K562 (cell line): ENCODE measurements around the gene C8A. TPM values are rescaled to one million over a fixed set of nuclear protein-coding genes. Genes with fewer than 3 reads are reported as not detected.

Experiments
- ATAC-seq: fragments of 200-7000 bp; cut with Tn5 transposase; 3 replicates; pipeline ENCODE4 v1.9.1; 2020; ENCODE audit warnings: moderate library complexity
- BruUV-seq: library from RNA; stranded (reverse); fragments of 400-500 nt; replicated peaks from 2 replicates; lab custom pipeline; 2021; lab: Mats Ljungman, UMichigan
- CTCF ChIA-PET: fragments of 300-600 bp; formaldehyde crosslinking; extraction: SDS; loops from one replicate; lab custom pipeline; 2021; ENCODE audit warnings: low intra/inter-chr PET ratio; lab: Yijun Ruan, JAX
- POLR2A ChIA-PET: fragments of 300-600, 350-650 bp; sonication (Branson Sonifier 250); formaldehyde crosslinking; extraction: SDS; loops from one replicate; lab custom pipeline; 2021; ENCODE audit warnings: antibody characterized with exemption, inconsistent platforms; lab: Yijun Ruan, JAX
- DNase-seq, 4 experiments: peaks; one replicate each; pipeline versions ENCODE4 v3.0.0 to v3.0.0-alpha.2; 2011 to 2018; ENCODE audit warnings: low spot score in 3 of 4, mixed read lengths in 3 of 4; ENCODE audit errors: extremely low read depth in 1 of 4
- FAIRE-seq: peaks from 2 replicates; lab custom pipeline; 2011; peaks lifted over from hg19 to GRCh38; lab: Jason Lieb, UNC
- H2AFZ ChIP-seq: 2 replicates; pipeline ENCODE4 v1.6.0; 2011; ENCODE audit warnings: low read depth, low read length, control low read depth, inconsistent platforms
- H3K27ac ChIP-seq: fragments of 200-600 bp; 3 replicates; pipeline ENCODE4 v1.8.0; 2011; ENCODE audit warnings: low read depth, mild to moderate bottlenecking, control low read depth, inconsistent platforms, low read length, moderate library complexity, mixed read lengths; ENCODE audit errors: extremely low read depth
- H3K27me3 ChIP-seq, 2 experiments: fragments of 300-600 bp in 1 of 2; 2 replicates in 1 of 2; 3 replicates in 1 of 2; pipeline versions ENCODE4 v1.6.0 to v1.8.0; 2011; ENCODE audit warnings: inconsistent platforms in 2 of 2, low read length in 2 of 2, mild to moderate bottlenecking in 1 of 2, mixed read lengths in 1 of 2, moderate library complexity in 1 of 2; ENCODE audit not compliant: control insufficient read depth in 2 of 2, insufficient read depth in 2 of 2
- H3K36me3 ChIP-seq: fragments of 300-600 bp; 3 replicates; pipeline ENCODE4 v1.8.0; 2011; ENCODE audit warnings: mild to moderate bottlenecking, low read length, inconsistent platforms; ENCODE audit not compliant: control insufficient read depth, insufficient read depth
- H3K4me1 ChIP-seq, 2 experiments: fragments of 200-600 bp in 1 of 2; replicated peaks in 1 of 2; 2 replicates in 1 of 2; 3 replicates in 1 of 2; pipeline versions ENCODE4 v1.5.1 to v1.8.0; 2011; ENCODE audit warnings: inconsistent platforms in 2 of 2, low read length in 2 of 2, mild to moderate bottlenecking in 1 of 2, mixed read lengths in 1 of 2, moderate library complexity in 1 of 2; ENCODE audit not compliant: control insufficient read depth in 2 of 2, insufficient read depth in 2 of 2
- H3K4me2 ChIP-seq: 2 replicates; pipeline ENCODE4 v1.6.1; 2011; ENCODE audit warnings: low read length, control low read depth, inconsistent platforms, mixed read lengths; ENCODE audit not compliant: insufficient read depth
- H3K4me3 ChIP-seq: fragments of 200-600 bp; sonication (generic), shearing (Covaris generic); 2 replicates; pipeline ENCODE4 v1.5.1; 2016; ENCODE audit warnings: control low read depth, inconsistent platforms
- H3K79me2 ChIP-seq: fragments of 200-600 bp; 3 replicates; pipeline ENCODE4 v1.8.0; 2011; ENCODE audit warnings: low read length, inconsistent platforms; ENCODE audit not compliant: control insufficient read depth, insufficient read depth
- H3K9ac ChIP-seq, 2 experiments: 2 replicates each; pipeline versions ENCODE4 v1.6.0 to v1.6.1; 2011; ENCODE audit warnings: low read depth in 2 of 2, low read length in 2 of 2, control low read depth in 1 of 2, inconsistent platforms in 1 of 2, mild to moderate bottlenecking in 1 of 2, mixed read lengths in 1 of 2; ENCODE audit not compliant: insufficient read depth in 1 of 2
- H3K9me1 ChIP-seq: one replicate; pipeline ENCODE4 v1.6.0; 2011; ENCODE audit warnings: inconsistent platforms, mild to moderate bottlenecking, low read length, moderate library complexity; ENCODE audit not compliant: control insufficient read depth, insufficient read depth
- H3K9me3 ChIP-seq: replicated peaks from 2 replicates; pipeline ENCODE4 v1.5.1; 2011; ENCODE audit warnings: low read depth, low read length, inconsistent platforms; ENCODE audit not compliant: control insufficient read depth, insufficient read depth
- H4K20me1 ChIP-seq: replicated peaks from 2 replicates; pipeline ENCODE4 v1.6.1; 2011; ENCODE audit warnings: low read length, inconsistent platforms, mixed read lengths; ENCODE audit not compliant: control insufficient read depth, insufficient read depth
- CBX5 ChIP-seq: IDR thresholded peaks from 2 replicates; pipeline ENCODE4 v1.6.1; 2014; ENCODE audit warnings: low read depth, borderline replicate concordance
- CCAR2 ChIP-seq: fragments of 200-400 bp; formaldehyde crosslinking; IDR thresholded peaks from 2 replicates; pipeline ENCODE4 v1.6.1; 2017; ENCODE audit warnings: mild to moderate bottlenecking, low read depth, low read length
- GATAD2B ChIP-seq: fragments of 450-650 bp; IDR thresholded peaks from 2 replicates; pipeline ENCODE4 v1.6.1; 2017; ENCODE audit warnings: mild to moderate bottlenecking, borderline replicate concordance
- GTF2E2 ChIP-seq: fragments of 200-800 bp; sonication (Bioruptor generic); IDR thresholded peaks from 2 replicates; pipeline ENCODE4 v1.6.1; 2016; ENCODE audit warnings: missing genetic modification characterization, missing compliant biosample characterization
- HSF4 ChIP-seq: fragments of 250-450 bp; sonication (Bioruptor Pico); IDR thresholded peaks from 2 replicates; pipeline ENCODE4 v2.1.2; 2022; ENCODE audit warnings: mild to moderate bottlenecking, moderate library complexity, borderline replicate concordance
- JUN ChIP-seq, 2 experiments: sonication (generic) in 1 of 2; formaldehyde crosslinking in 1 of 2; IDR thresholded peaks; 2 replicates each; pipeline versions ENCODE4 v1.6.1 to v1.8.0; 2012 to 2022; ENCODE audit warnings: borderline replicate concordance in 2 of 2, mild to moderate bottlenecking in 2 of 2, improper control_type of control experiment in 1 of 2, low read depth in 1 of 2, low read length in 1 of 2, missing genetic modification reagents in 1 of 2
- NCOA1 ChIP-seq: fragments of 450-650 bp; IDR thresholded peaks from 2 replicates; pipeline ENCODE4 v1.6.1; 2016; ENCODE audit warnings: low read depth
- NR4A1 ChIP-seq, 2 experiments: fragments of 250-450 bp in 1 of 2; fragments of 450-650 bp in 1 of 2; sonication (Bioruptor Pico) in 1 of 2; IDR thresholded peaks; 2 replicates each; pipeline versions ENCODE4 v1.4.0 to v1.6.1; 2016 to 2020; ENCODE audit warnings: mild to moderate bottlenecking in 2 of 2, missing compliant biosample characterization in 1 of 2, missing genetic modification characterization in 1 of 2, moderate library complexity in 1 of 2
- PTRF ChIP-seq: fragments of 450-650 bp; IDR thresholded peaks from 2 replicates; pipeline ENCODE4 v1.6.1; 2016; ENCODE audit warnings: mild to moderate bottlenecking, missing genetic modification characterization, missing compliant biosample characterization
- RBM34 ChIP-seq: fragments of 200-400 bp; formaldehyde crosslinking; IDR thresholded peaks from 2 replicates; pipeline ENCODE4 v1.6.1; 2018; ENCODE audit warnings: low read length, borderline replicate concordance; ENCODE audit not compliant: insufficient read depth
- SMARCA5 ChIP-seq: fragments of 450-650 bp; IDR thresholded peaks from 2 replicates; pipeline ENCODE4 v1.6.1; 2016
- TAF9B ChIP-seq: fragments of 450-650 bp; IDR thresholded peaks from 2 replicates; pipeline ENCODE4 v1.6.1; 2018; ENCODE audit warnings: mild to moderate bottlenecking; ENCODE audit not compliant: partially characterized antibody
- THRAP3 ChIP-seq: fragments of 450-650 bp; IDR thresholded peaks from 2 replicates; pipeline ENCODE4 v1.6.1; 2016; ENCODE audit warnings: mild to moderate bottlenecking, inconsistent platforms, borderline replicate concordance
- ZNF212 ChIP-seq: fragments of 450-650 bp; formaldehyde crosslinking; IDR thresholded peaks from 2 replicates; pipeline ENCODE4 v1.4.0; 2020; ENCODE audit warnings: mild to moderate bottlenecking
- ZSCAN32 ChIP-seq: fragments of 450-650 bp; formaldehyde crosslinking; IDR thresholded peaks from 2 replicates; pipeline ENCODE4 v1.4.0; 2020; ENCODE audit warnings: mild to moderate bottlenecking, moderate library complexity
- WGBS: fragments of 100-300 bp; shearing (Covaris generic); methylation state at CpG from one replicate; pipeline ENCODE4 v1.1.6; 2016; ENCODE audit warnings: low coverage, mixed read lengths; ENCODE audit not compliant: insufficient coverage; ENCODE audit errors: missing lambda C conversion rate; 5-methylcytosine and 5-hydroxymethylcytosine counted together
- in situ Hi-C: fragments of 300-500 bp; cut with MboI; formaldehyde crosslinking; loops from 4 replicates; pipeline ENCODE4 v1.15.0; 2018; ENCODE audit warnings: inconsistent platforms, mixed read lengths
- intact Hi-C: fragments of 100-400 bp; cut with micrococcal nuclease; formaldehyde crosslinking; loops from 2 replicates; pipeline ENCODE4 v1.14.2; 2022
- polyA plus RNA-seq, 8 experiments: library from polyadenylated mRNA; depleted of rRNA in 4 of 8; stranded (reverse) in 5 of 8; unstranded in 3 of 8; fragments of >200 nt; fragmentation: Nextera tagmentation in 2 of 8; fragmentation: Illumina TruSeq in 1 of 8; extraction: Ambion mirVana in 2 of 8; extraction: Trizol in 1 of 8; gene quantifications; 2 replicates each; pipeline versions ENCODE4 v1.2.1 to v1.2.3, GENCODE V29; 2011 to 2014; ENCODE audit warnings: inconsistent platforms in 1 of 8, missing spikeins in 1 of 8
- total RNA-seq, 7 experiments: library from RNA; depleted of rRNA in 6 of 7; stranded (reverse); fragments of >200 nt in 6 of 7; fragmentation: Illumina TruSeq in 2 of 7; extraction: Trizol in 2 of 7; gene quantifications; 2 replicates each; pipeline versions ENCODE4 v1.2.1 to v1.2.3, GENCODE V29; 2011 to 2021; ENCODE audit warnings: low replicate concordance in 1 of 7
- TF ChIP-seq, protein P1 (sequence below): fragments of 450-650 bp; IDR thresholded peaks from 2 replicates; pipeline ENCODE4 v1.7.1; 2018; ENCODE audit warnings: mild to moderate bottlenecking, low read depth; ENCODE audit not compliant: partially characterized antibody
- TF ChIP-seq, protein P2 (sequence below): fragments of 450-650 bp; formaldehyde crosslinking; IDR thresholded peaks from 2 replicates; pipeline ENCODE4 v1.4.0; 2020; ENCODE audit warnings: mild to moderate bottlenecking, moderate library complexity

C8A gene
- total and polyA plus RNA-seq, 9 of the 15 experiments (the other 6 are each of a cell fraction or from before 2014, with no cell fraction given) = 0.09 TPM; not detected in 8

DNA sequence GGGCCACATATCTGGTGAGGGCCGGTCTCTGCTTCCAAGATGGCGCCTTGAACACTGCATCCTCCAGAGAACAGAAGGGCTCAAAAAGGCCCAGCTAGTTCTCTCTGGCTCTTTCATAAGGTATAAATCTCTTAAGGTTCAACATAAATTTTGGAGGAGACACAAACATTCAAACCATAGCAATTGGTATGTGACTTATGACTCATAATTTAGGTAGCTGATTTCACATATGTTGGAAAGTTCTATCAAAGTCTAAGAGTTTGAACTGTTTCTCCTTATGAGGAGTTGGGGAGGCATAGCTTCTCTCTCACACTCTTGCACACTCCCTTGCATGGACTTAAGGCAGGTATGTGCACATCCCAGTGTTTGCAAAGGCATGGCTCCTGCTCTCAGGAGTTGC is 30.3 kb upstream of the C8A start:
- Histone ChIP-seq H3K36me3 (no peaks in the 10 kb centered on the region), H3K27ac (no peak overlapping the region), H3K79me2 (no peaks in the 10 kb centered on the region), H3K4me1 (no peaks in the 10 kb centered on the region), H4K20me1 (no peaks in the 10 kb centered on the region; the same call in 1 of the 2 replicates), H3K4me2 (no peak overlapping the region), H3K4me3 (no peak overlapping the region), H2AFZ (no peak overlapping the region), H3K9me1 (no peaks in the 10 kb centered on the region), H3K9ac (no peak overlapping the region), H3K9me3 (no peaks in the 10 kb centered on the region), H3K27me3 (peaks cover 0 to 8% of the 10 kb centered on the region in 2 experiments; a peak in 2 of 5 replicates)
- intact Hi-C loops (loop anchor here (5.0 kb wide), 3 partner anchors 237 to 1537 kb away; no protein-coding TSS in a partner anchor), in situ Hi-C loops (loop anchor here (10.0 kb wide), 1 partner anchor 141 kb away; the partner anchor contains the start of gene C8B)
- FAIRE-seq (no peak), ATAC-seq (no peak), DNase-seq (no peak)
- POLR2A ChIA-PET = no interaction called here
- TF ChIP-seq GTF2E2 (tag) = no peak
- no peak for TF ChIP-seq ZNF212 (CRISPR knock-in tag)
- no peak for TF ChIP-seq RBM34
- TF ChIP-seq NCOA1 = no peak
- no peak for TF ChIP-seq NR4A1 (CRISPR knock-in tag; IDR thresholded peaks at IDR 0.05)
- no peak for TF ChIP-seq NR4A1 (tag; IDR thresholded peaks at IDR 0.05)
- no peak for TF ChIP-seq HSF4 (CRISPR knock-in tag)
- no peak for TF ChIP-seq THRAP3
- TF ChIP-seq ZSCAN32 = no peak
- TF ChIP-seq GATAD2B = no peak
- TF ChIP-seq CBX5 = no peak
- no peak for TF ChIP-seq CCAR2
- no peak for TF ChIP-seq TAF9B
- no peak for TF ChIP-seq JUN (IDR thresholded peaks at IDR 0.05; ENCODE audit: borderline replicate concordance, low read depth, low read length)
- TF ChIP-seq JUN (CRISPR knock-in tag; IDR thresholded peaks at IDR 0.05; ENCODE audit: borderline replicate concordance) = no peak
- TF ChIP-seq, protein P1, sequence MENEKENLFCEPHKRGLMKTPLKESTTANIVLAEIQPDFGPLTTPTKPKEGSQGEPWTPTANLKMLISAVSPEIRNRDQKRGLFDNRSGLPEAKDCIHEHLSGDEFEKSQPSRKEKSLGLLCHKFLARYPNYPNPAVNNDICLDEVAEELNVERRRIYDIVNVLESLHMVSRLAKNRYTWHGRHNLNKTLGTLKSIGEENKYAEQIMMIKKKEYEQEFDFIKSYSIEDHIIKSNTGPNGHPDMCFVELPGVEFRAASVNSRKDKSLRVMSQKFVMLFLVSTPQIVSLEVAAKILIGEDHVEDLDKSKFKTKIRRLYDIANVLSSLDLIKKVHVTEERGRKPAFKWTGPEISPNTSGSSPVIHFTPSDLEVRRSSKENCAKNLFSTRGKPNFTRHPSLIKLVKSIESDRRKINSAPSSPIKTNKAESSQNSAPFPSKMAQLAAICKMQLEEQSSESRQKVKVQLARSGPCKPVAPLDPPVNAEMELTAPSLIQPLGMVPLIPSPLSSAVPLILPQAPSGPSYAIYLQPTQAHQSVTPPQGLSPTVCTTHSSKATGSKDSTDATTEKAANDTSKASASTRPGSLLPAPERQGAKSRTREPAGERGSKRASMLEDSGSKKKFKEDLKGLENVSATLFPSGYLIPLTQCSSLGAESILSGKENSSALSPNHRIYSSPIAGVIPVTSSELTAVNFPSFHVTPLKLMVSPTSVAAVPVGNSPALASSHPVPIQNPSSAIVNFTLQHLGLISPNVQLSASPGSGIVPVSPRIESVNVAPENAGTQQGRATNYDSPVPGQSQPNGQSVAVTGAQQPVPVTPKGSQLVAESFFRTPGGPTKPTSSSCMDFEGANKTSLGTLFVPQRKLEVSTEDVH = no peak
- TF ChIP-seq PTRF (tag) = no peak
- TF ChIP-seq SMARCA5 = no peak
- TF ChIP-seq, protein P2, sequence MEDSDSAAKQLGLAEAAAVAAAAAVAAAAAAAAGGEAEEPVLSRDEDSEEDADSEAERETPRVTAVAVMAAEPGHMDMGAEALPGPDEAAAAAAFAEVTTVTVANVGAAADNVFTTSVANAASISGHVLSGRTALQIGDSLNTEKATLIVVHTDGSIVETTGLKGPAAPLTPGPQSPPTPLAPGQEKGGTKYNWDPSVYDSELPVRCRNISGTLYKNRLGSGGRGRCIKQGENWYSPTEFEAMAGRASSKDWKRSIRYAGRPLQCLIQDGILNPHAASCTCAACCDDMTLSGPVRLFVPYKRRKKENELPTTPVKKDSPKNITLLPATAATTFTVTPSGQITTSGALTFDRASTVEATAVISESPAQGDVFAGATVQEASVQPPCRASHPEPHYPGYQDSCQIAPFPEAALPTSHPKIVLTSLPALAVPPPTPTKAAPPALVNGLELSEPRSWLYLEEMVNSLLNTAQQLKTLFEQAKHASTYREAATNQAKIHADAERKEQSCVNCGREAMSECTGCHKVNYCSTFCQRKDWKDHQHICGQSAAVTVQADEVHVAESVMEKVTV (CRISPR knock-in tag) = no peak
- CTCF ChIA-PET = no interaction called here
- 0% methylated on average over 2 of the region's 2 CpGs for WGBS
- BruUV-seq = no TSS peak
